ENCODE results near the gene KRTAP10-8. TPM values are rescaled to one million over a fixed set of nuclear protein-coding genes. Genes with fewer than 3 reads are reported as not detected.

Gene KRTAP10-8
- total RNA-seq, 1 experiment from 2014 or later, result not detected

Other genes starting within 250 kb of the KRTAP10-8 start
- gene LRRC3, start 156.6 kb upstream of the KRTAP10-8 start, total RNA-seq (2014; rRNA removed; shearing (Covaris generic)), result 3.8 and 4.6 TPM in 2 replicates
- gene KRTAP10-1, start 71.9 kb upstream of the KRTAP10-8 start, total RNA-seq (2014; rRNA removed; shearing (Covaris generic)), result not detected in 2 replicates
- not detected in 2 replicates for gene KRTAP10-2, start 60.6 kb upstream of the KRTAP10-8 start, total RNA-seq (2014; rRNA removed; shearing (Covaris generic))
- gene KRTAP10-3, start 53.3 kb upstream of the KRTAP10-8 start, total RNA-seq (2014; rRNA removed; shearing (Covaris generic)), result not detected in 2 replicates
- not detected in 2 replicates for gene KRTAP10-4, start 38.4 kb upstream of the KRTAP10-8 start, total RNA-seq (2014; rRNA removed; shearing (Covaris generic))
- gene KRTAP10-5, start 31.5 kb upstream of the KRTAP10-8 start, total RNA-seq (2014; rRNA removed; shearing (Covaris generic)), result not detected in 2 replicates
- gene KRTAP10-6, start 19.6 kb upstream of the KRTAP10-8 start, total RNA-seq (2014; rRNA removed; shearing (Covaris generic)), result not detected in 2 replicates
- gene KRTAP10-7, start 11.5 kb upstream of the KRTAP10-8 start, total RNA-seq (2014; rRNA removed; shearing (Covaris generic)), result not detected in 2 replicates
- gene KRTAP10-9, start 15.0 kb downstream of the KRTAP10-8 start, total RNA-seq (2014; rRNA removed; shearing (Covaris generic)), result not detected in 2 replicates
- not detected in 2 replicates for gene KRTAP10-10, start 25.3 kb downstream of the KRTAP10-8 start, total RNA-seq (2014; rRNA removed; shearing (Covaris generic))
- gene KRTAP10-11, start 34.3 kb downstream of the KRTAP10-8 start, total RNA-seq (2014; rRNA removed; shearing (Covaris generic)), result not detected in 2 replicates
- gene KRTAP12-4, start 42.6 kb downstream of the KRTAP10-8 start, total RNA-seq (2014; rRNA removed; shearing (Covaris generic)), result not detected in 2 replicates
- not detected in 2 replicates for gene KRTAP12-3, start 45.9 kb downstream of the KRTAP10-8 start, total RNA-seq (2014; rRNA removed; shearing (Covaris generic))
- not detected in 2 replicates for gene KRTAP12-2, start 54.8 kb downstream of the KRTAP10-8 start, total RNA-seq (2014; rRNA removed; shearing (Covaris generic))
- gene KRTAP12-1, start 70.1 kb downstream of the KRTAP10-8 start, total RNA-seq (2014; rRNA removed; shearing (Covaris generic)), result 0.17 TPM in 1 of 2 replicates, not detected in the other
- not detected in 2 replicates for gene KRTAP10-12, start 85.1 kb downstream of the KRTAP10-8 start, total RNA-seq (2014; rRNA removed; shearing (Covaris generic))
- 1.0 and 1.8 TPM in 2 replicates for gene TSPEAR, start 99.5 kb downstream of the KRTAP10-8 start, total RNA-seq (2014; rRNA removed; shearing (Covaris generic))
- gene UBE2G2, start 189.7 kb downstream of the KRTAP10-8 start, total RNA-seq (2014; rRNA removed; shearing (Covaris generic)), result 66.4 and 76.8 TPM in 2 replicates
- gene SUMO3, start 206.0 kb downstream of the KRTAP10-8 start, total RNA-seq (2014; rRNA removed; shearing (Covaris generic)), result 80.8 and 91.1 TPM in 2 replicates